Mammary epithelial cell (primary cell): ENCODE results near the gene COL23A1.

Source experiments
- CTCF ChIP-seq, 2 donors: IDR thresholded peaks in 1 of 2; conservative IDR thresholded peaks in 1 of 2; 2 replicates each; pipeline ENCODE4 v1.5.1; 2011 to 2012; ENCODE audit warnings: inconsistent platforms in 2 of 2, low read length in 2 of 2, mild to moderate bottlenecking in 2 of 2, control low read depth in 1 of 2, low read depth in 1 of 2; ENCODE audit not compliant: insufficient read depth in 1 of 2; ENCODE audit errors: extremely low read depth in 1 of 2
- EZH2 ChIP-seq: IDR thresholded peaks from 2 replicates; pipeline ENCODE4 v1.6.1; 2012; ENCODE audit warnings: low read length, inconsistent platforms, borderline replicate concordance

GRCh38 chr5:178426326-178427130 is 163.7 kb downstream of the COL23A1 start:
- TF ChIP-seq CTCF (conservative IDR thresholded peaks at IDR 0.05 in 1 of 2, IDR thresholded peaks at IDR 0.05 in 1 of 2; ENCODE audit: extremely low read depth in 1 of 2, insufficient read depth in 1 of 2, low read depth in 1 of 2, low read length in 2 of 2) (no peak), EZH2 (no peak)
